H1 (cell line): ENCODE results near the gene MYMX. TPM values are rescaled to one million over a fixed set of nuclear protein-coding genes. Genes with fewer than 3 reads are reported as not detected.

Experiments
- BACH1 ChIP-seq: IDR thresholded peaks from 2 replicates; pipeline ENCODE4 v1.6.1; 2012; ENCODE audit warnings: low read length, improper control_type of control experiment
- CHD7 ChIP-seq: fragments of 300-600 bp; sonication (generic); IDR thresholded peaks from 2 replicates; pipeline ENCODE4 v1.7.1; 2012; ENCODE audit warnings: low read length, moderate library complexity, mild to moderate bottlenecking, inconsistent platforms; ENCODE audit not compliant: insufficient replicate concordance
- GABPA ChIP-seq: IDR thresholded peaks from 2 replicates; pipeline ENCODE4 v1.6.1; 2011; ENCODE audit warnings: mild to moderate bottlenecking, low read length, moderate library complexity, borderline replicate concordance; ENCODE audit not compliant: insufficient read depth
- HDAC2 ChIP-seq, 2 experiments: fragments of 300-600 bp in 1 of 2; sonication (generic) in 1 of 2; IDR thresholded peaks; 2 replicates each; pipeline ENCODE4 v1.6.1; 2011 to 2012; ENCODE audit warnings: low read depth in 2 of 2, low read length in 2 of 2, mild to moderate bottlenecking in 2 of 2, moderate library complexity in 2 of 2, borderline replicate concordance in 1 of 2, inconsistent platforms in 1 of 2
- MAFK ChIP-seq: IDR thresholded peaks from 2 replicates; pipeline ENCODE4 v1.6.1; 2012; ENCODE audit warnings: low read depth, mild to moderate bottlenecking, improper control_type of control experiment, low read length
- SAP30 ChIP-seq: fragments of 300-600 bp; sonication (generic); IDR thresholded peaks from 2 replicates; pipeline ENCODE4 v1.7.1; 2012; ENCODE audit warnings: low read length, moderate library complexity, mild to moderate bottlenecking, inconsistent platforms; ENCODE audit not compliant: insufficient read depth, insufficient replicate concordance
- SRF ChIP-seq: IDR thresholded peaks from 2 replicates; pipeline ENCODE4 v1.6.1; 2011; ENCODE audit warnings: mild to moderate bottlenecking, low read depth, low read length, moderate library complexity
- polyA plus RNA-seq, 7 experiments: library from polyadenylated mRNA; depleted of rRNA in 3 of 7; stranded (reverse) in 5 of 7; unstranded in 2 of 7; fragments of >200 nt in 5 of 7; fragments of 200-250 nt in 2 of 7; gene quantifications; 1 replicate in 5 of 7; 2 replicates in 1 of 7; 4 replicates in 1 of 7; pipeline versions ENCODE4 v1.2.1 to v1.2.3, GENCODE V29; 2011 to 2013; ENCODE audit warnings: missing spikeins in 2 of 7, mixed read lengths in 2 of 7
- total RNA-seq: library from RNA; stranded (reverse); fragmentation: NEBNext Ultra II Directional; extraction: Animal tissue kit (Norgen Biotek cat#: 25700); gene quantifications from 2 replicates; pipeline ENCODE4 v1.2.1, GENCODE V29; 2021
- TF ChIP-seq, protein P1 (sequence below): IDR thresholded peaks from 2 replicates; pipeline ENCODE4 v1.6.1; 2012; ENCODE audit warnings: inconsistent platforms

Gene MYMX
- total and polyA plus RNA-seq, 2 of the 8 experiments (the other 6 are each of a cell fraction or from before 2014, with no cell fraction given) = 4.7 to 6.9 TPM

DNA sequence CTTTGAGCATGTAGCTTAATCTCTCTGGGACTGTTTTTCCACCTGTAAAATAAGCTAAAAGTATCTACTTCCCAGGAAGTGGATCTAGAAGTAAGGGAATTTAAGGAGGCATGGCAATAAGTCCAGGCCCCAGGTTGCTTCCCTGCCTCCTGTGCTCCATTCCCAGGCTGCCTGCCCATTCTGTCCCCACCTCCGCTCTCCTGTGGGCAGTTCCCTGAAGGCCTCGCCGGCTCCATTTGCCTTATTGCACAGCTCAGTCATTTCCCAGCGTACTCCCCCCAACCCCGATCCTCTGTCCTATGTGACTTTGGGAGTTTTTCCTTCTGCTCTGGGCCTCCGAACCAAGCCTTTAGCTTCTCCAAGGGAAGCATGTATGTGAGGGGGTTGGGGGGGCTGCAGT is 11.3 kb downstream of the MYMX start (continued):
- TF ChIP-seq CHD7 (no peak), MAFK (no peak), BACH1 (no peak), SRF (no peak), GABPA (no peak), SAP30 (no peak), HDAC2 (IDR thresholded peaks at IDR 0.05; ENCODE audit: borderline replicate concordance in 1 of 2, low read depth in 2 of 2, low read length in 2 of 2) (no peak)
- TF ChIP-seq, protein P1, sequence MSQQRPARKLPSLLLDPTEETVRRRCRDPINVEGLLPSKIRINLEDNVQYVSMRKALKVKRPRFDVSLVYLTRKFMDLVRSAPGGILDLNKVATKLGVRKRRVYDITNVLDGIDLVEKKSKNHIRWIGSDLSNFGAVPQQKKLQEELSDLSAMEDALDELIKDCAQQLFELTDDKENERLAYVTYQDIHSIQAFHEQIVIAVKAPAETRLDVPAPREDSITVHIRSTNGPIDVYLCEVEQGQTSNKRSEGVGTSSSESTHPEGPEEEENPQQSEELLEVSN = no peak
